HG02981 (cell line): Measurements from ENCODE around the gene PCDH15.
"Not testable (repeated sequence)": the region's sequence is repeated elsewhere in the genome, so short reads cannot be mapped to it uniquely, and the experiment has no call there.

Experiments
- ATAC-seq: cut with Tn5 transposase; IDR thresholded peaks from one replicate; pipeline ENCODE4 v1.9.1; 2021; ENCODE audit warnings: mild to moderate bottlenecking, moderate library complexity; ENCODE audit not compliant: unreplicated experiment

PCDH15 gene

DNA sequence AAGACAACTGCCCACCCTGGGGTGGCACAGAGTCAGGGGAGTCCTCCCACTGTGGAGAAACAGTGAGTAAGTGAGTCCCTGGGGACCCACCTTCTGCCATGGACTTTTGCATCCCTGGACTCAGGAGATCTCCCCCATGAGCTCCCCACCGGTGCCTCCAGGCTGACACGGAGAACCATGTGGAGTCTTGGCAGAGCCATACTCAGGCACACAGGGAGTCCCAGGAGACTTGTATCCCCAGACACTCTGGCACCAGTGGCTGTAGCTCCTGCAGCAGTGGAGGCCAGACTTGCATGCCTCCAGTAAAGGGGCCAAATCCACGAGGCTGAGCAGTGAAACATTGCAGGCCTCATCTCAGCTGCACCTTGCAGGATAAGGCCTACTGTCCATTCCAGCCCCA, 791.4 kb downstream of the PCDH15 start:
- ATAC-seq, result no peak

DNA sequence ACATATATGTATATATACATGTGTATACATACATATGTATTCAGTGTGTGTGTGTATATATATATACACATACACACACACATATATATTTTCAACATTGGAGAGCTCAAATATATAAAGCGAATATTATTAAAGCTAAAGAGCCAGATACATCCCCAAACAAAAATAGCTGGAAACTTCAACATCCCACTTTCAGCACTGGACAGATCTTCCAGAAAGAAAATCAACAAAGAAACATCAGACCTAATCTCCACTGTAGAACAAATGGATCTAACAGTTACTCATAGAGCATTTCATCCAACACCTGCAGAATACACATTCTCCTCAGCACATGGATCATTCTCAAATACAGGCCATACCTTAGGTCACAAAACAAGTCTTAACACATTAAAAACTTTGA, 799.0 kb downstream of the PCDH15 start:
- ATAC-seq, result no peak

DNA sequence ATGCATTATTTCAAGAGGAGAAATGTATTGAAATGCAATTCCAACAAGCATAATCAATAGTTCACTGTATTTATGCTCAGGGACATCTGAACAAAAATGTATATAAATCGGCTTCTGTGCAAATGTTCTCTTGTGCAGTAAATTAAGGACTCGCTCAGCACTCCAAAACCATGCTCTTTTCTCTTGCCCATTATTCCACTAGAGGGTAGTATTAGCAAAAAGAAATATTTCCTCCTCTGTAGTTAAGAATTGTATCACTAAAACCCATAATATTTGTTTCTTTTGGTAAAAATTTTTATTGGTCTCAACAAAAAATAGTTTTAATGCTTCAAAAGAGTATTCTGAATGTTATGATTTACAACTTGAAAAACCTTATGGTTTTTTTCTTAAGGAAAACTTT, 803.1 kb downstream of the PCDH15 start:
- no peak for ATAC-seq

DNA sequence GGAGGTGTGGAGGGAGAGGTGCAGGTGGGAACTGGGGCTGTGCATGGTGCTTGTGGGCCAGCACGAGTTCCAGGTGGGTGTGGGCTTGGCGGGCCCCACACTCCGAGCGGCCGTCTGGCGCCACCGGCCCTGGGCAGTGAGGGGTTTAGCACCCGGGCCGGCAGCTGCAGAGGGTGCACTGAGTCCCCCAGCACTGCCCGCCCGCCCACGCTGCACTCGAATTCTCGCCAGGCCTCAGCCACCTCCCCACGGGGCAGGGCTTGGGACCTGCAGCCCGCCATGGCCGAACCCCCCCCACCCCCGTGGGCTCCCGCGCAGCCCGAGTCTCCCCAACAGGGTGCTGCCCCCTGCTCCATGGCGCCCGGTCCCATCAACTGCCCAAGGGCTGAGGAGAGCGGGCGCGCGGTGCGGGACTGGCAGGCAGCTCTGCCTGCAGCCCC, 810.2 kb downstream of the PCDH15 start:
- ATAC-seq, result no peak

DNA sequence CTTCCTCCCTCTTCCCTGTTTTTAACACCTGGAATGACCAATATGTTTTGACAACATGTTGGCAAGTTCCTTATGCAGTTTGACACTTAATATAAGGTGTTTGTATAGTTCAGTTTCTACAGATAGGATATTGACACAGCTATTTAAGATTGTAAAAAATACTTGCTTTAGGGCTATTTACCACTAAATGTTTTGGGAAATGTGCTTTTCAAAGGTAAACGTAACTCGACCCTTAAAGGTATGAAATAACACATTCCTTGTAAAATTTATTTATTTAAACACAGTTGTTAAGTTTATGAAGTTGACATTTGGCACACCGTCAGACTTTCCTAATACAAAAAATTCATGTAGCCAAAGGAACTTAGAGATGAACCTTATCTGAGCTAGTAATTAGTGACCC, 817.6 kb downstream of the PCDH15 start:
- no peak for ATAC-seq

DNA sequence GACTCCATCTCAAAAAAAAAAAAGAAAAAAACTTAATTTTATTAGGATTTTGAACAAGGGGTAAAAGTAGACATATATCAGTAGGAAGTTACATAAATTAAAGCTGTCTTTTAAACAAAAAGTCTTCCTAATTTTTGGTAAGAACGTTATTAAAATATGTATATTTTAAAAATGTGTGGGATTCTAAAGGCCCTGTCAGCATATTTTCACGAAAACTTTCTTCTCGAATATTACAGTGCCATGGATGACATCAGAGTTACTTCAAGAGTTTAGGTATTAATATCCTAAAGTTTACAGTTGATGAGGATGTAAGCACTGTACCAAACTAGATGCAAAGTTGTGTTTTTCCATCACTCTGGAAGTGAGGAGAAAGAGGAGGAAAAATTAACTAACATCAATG, 820.8 kb downstream of the PCDH15 start:
- no peak for ATAC-seq

DNA sequence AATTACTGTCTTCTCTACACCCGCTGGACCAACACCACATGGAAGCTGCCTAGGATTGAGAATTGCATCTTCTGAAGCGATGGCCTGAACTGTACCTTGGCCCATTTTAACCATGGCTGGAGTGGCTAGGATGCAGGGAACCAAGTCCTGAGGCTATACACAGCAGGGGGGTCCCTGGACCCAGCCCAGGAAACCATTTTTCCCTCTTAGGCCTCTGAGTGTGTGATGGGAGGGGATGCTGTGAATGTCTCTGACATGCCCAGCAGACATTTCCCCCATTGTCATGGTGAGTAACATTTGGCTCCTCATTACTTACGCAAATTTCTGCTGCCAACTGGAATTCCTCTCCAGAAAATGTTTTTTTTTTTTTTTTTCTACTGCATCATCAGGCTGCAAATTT, 822.7 kb downstream of the PCDH15 start:
- ATAC-seq, result no peak

DNA sequence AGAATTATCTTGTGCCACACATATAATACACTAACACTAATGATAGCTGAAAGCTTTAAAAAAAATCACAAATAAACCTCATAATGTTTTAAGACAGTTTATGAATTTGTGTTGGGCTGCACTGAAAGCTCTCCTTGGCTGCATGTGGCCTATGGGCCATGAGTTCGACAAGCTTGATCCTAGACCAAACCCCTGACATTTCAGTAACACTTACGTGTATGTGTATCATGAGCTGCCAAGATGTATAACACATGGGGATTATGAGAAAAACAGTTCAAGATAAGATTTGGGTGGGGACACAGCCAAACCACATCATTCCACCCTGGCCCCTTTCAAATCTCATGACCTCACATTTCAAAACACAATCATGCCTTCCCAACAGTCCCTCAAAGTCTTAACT, 823.8 kb downstream of the PCDH15 start:
- ATAC-seq, result no peak

DNA sequence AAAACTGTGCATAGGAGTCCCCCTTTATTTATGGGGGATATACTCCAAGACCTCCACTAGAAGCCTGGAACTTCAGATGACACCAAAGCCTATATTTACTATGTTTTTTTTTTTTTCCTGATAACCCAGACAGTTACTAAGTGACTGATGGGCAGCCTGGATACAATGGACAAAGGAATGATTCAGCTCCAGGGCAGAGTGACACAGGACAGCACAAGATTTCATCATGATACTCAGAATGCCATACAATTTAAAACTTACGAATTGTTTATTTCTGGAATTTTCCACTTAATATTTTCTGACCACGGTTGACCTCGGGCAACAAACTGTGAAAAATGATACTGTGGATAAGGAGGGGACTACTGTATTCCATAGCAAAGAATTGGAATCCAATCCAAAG, 843.6 kb downstream of the PCDH15 start:
- ATAC-seq, result no peak

DNA sequence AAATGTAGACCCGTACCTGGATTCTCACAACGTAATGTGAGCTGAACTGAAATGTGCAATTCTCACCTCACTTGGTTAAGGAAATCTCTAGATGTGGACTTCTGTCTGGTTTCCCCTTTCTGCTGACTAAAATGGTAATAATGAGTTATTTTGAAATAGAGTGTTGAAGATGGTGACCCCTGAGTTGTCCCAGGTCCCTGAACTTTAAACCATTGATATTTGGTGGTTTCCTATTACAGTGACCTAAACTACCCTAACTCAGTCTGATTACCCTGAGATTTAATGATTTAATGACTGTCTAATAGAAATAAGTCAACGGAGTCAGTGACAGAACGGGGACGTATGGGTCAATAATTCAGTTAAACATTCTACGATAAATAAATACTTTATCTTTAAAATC, 845.9 kb downstream of the PCDH15 start:
- ATAC-seq, result no peak

DNA sequence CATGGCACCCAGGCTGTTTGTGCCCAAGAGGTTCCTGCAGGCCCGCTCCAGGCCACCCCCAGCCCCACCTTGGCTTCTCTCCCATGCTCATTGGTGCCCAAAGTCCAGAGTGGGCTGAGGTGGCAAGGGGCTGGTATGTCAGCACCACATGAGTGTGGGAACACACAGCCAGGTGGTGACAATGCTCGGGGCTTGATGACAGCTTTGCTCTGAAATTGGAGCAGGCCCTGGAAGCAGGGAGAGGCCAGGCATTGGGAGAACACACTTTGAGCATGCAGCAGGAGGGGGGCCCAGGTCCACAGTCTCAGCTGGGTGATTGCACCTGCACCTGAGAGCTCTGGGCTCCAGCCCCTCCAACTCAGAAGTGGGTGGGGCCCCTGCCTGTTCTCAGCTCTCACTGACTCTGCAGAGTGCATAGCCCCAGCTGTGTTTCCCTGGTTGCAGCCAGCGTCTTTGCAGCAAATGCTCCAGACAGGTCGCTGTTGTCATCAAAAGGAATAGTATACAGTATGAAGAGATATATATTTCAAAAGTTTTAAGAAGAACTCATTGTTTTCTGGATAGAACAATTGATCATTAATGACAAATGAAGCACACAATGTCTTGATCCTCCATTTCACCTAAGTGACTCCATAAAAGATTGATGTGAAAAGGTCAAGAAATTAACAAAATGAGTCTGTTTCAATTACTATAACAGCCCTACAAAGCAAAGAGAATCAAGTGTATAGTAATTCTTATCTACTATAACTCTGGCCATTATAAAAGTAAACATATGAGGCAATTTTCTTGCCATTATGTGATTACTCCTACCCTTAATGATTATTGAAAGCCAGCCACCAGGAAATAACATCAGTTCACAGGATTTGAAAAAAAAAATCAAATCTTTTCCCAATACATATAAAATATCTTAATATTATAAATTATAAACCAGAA, 848.1 kb downstream of the PCDH15 start:
- no peak for ATAC-seq

DNA sequence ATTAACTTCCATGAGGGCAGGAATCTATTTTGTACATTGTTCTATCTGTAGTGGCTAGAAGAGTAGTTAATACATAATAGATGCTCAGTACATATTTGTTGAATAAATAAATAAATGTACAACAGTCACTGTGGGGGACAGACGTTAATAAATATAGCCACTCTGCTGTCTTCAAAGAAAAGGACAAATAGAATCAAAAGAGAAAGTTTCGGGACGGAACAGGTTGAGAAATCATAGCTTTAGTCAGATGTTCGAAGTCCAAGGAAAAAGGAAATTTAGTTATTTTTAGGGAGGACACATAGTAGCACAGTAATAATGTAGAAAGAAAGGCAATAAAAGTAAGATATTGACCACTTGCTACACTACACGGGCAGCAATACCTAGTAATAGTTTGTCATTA, 861.4 kb downstream of the PCDH15 start:
- ATAC-seq, result no peak

DNA sequence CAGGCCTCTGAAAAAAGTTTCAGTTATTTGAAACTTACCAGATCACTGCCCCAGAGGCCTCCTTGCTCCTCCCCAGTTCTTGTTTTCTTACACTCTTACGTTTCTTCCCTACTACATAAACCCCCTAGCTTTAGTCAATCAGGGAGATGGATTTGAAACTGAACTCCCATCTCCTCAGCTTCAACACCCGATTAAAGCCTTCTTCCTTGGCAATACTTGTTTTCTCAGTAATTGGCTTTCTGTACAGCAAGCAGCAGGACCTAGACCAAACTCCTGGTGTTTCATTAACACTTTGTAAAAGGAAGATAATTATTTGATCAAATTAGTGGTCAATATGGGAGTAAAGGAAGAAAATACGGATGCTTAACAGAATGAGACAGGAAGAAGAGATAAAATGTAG, 870.4 kb downstream of the PCDH15 start:
- ATAC-seq, result no peak

DNA sequence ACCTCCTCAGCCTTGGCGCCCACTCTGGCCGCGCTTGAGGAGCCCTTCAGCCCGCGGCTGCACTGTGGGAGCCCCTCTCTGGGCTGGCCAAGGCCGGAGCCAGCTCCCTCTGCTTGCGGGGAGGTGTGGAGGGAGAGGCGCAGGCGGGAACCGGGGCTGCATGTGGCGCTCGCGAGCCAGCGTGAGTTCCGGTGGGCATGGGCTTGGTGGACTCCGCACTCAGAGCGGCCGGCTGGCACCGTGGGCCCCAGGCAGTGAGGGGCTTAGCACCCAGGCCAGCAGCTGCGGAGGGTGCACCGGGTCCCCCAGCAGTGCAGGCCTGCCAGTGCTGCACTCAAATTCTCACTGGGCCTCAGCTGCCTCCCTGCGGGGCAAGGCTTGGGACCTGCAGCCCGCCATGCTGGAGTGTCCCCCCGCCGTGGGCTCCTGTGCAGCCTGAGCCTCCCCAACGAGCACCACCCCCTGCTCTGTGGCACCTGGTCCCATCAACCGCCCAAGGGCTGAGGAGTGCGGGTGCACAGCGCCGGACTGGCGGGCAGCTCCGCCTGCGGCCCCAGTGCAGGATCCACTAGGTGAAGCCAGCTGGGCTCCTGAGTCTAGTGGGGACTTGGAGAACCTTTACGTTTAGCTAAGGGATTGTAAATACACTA, 876.9 kb downstream of the PCDH15 start:
- ATAC-seq, result not testable (repeated sequence)

DNA sequence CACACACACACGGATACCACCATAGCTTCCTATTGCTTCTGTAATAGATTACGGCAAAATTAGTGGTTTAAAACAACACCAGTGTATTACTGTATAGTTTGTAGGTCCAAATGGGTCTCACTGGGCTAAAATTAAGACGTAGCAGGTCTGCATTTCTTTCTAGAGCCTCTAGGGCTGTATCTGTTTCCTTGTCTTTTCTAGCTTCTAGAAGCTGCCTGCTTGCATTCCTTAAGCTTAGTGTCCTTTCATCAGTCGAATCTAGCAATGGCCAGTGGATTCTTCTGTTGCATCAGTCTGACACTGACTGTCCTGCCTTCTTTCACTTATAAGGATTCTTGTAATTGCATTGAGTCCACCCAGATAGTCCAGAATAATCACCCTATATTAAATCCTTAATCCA, 882.3 kb downstream of the PCDH15 start:
- no peak for ATAC-seq

DNA sequence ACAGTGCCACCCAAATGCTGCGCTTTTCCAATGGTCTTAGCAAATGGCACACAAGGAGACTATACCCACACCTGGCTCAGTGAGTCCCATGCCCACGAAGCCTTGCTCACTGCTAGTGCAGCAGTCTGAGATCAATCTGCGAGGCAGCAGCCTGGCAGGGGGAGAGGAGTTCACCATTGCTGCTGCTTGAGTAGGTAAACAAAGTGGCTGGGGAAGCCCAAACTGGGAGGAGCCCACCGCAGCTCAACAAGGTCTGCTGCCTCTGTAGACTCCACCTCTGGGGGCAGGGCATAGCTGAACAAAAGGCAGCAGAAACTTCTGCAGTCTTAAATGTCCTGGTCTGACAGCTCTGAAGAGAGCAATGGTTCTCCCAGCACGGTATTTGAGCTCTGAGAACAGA, 891.2 kb downstream of the PCDH15 start:
- no peak for ATAC-seq

DNA sequence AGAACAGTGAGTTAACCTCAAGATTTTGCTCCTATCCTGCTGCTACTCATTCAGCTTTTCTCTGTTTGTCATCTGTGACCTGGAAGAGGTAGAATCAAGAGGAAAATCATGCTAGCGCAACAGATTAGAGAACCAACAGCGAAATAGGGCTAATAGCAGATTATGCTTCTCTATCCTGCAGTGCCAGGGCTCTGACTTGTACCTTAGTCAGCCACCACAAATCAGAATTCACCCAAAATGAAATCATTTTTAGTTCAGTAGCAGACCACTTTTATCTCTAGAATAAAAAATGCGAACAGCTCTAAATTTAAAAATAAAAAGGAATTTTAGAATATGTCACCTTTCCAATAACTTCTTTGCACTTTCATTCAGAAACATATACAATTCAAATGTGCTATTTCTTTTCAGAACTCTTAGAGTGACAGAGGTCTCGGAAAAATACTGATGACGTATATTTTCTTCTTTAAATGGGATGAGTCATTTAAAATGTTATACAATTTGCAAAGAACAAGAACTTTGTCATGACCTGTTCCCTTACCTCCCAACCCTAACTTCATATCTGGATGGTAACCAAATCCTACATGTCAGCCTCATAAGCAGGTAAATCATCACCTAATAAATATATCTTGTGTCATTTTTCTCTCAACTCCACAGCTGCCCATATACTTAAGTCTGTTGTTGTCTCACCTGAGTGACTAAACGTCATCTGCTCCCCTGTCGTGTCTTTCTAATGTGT, 896.4 kb downstream of the PCDH15 start:
- ATAC-seq, result no peak

DNA sequence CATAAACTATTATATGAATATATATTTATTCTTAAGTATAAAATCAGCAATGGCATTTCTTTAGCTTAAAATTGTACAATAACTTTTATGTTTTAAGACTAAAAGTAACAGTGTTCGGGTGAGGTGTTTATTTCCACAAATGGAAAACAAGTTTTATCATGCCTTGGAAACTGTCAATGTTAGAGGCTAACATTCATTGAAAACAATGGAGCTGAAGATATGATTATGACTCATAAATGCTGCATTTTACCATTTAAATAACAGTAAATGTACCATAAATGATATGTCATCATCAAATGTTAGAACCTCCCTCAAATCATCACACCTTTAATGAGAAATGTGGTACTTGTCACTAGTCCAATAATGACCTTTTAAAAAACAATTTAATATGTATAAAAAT, 897.3 kb downstream of the PCDH15 start:
- no peak for ATAC-seq

DNA sequence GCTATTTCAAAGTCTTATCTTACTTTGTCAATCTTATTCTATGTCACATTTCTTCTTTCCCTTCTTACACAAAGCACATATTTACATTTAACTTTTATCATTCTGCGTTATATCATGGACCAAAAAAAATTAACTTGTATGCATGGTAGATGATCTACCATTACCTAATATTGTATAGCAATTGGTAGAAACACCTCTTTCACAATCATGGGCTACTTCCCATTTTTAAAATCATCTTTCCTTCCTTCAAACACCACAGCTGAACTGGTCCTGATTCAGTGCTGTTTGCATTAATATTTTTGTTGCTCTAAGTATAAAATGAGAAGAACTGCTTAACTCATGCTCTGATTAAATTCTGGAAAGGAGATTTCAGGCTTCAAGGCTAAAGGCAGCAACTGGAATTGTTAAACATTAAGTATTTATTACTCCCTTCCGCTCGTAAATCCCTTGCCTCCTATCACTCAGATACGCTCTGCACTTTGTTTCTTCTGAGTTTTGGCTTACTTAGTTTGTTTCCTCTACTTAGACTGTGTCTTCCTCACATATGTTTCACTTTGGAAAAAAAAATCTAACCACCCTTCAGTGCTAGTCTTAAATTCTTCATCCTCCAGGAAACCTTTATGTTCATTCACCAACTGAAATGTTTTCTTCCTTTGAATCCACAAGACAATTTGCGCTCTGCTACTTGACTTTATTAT, 901.4 kb downstream of the PCDH15 start:
- ATAC-seq, result no peak

DNA sequence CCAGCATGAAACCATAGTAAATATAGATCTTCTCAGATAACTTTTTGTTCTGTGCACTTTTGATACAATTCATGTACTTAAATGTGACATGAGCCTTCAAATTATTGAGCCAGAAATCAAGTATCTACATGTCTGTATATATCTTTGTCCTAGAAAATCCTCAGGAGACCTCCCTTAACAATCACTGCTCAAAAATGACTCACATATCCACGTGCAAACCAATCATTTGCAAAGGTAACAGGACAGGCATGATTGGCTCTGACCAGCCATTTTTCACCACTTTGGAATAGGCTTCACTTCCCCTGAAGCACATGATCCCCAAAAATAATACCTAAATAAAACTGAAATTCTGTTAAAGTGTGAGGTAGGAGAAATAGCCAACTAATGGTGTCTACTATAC, 902.5 kb downstream of the PCDH15 start:
- ATAC-seq, result no peak

DNA sequence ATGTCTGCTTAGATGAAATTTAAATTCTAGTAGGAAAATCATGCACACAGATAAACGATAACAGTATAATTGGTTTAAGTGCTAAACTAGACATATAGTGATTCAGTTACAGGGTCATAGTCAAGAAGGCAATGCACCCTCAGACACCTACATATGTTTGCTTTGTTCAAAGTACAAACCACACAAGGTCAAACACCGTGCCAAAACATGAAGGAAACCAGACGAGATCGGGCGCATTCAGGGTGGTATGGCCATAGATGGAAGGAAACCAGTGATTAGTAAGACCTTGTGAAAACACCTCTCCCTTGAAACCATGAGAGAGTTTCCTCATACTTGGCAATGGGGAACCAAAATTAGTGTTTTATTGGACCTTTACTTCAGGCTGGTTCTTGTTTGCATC, 906.9 kb downstream of the PCDH15 start:
- no peak for ATAC-seq
